NCI-H460 (cell line): ENCODE results near the gene BCO1. TPM values are rescaled to one million over a fixed set of nuclear protein-coding genes. Genes with fewer than 3 reads are reported as not detected.

ENCODE experiments used
- DNase-seq: peaks from one replicate; pipeline ENCODE4 v3.0.0-alpha.2; 2016; ENCODE audit warnings: low read depth; ENCODE audit errors: extremely low read depth
- total RNA-seq: library from RNA; depleted of rRNA; stranded (reverse); fragments of >200 nt; shearing (Covaris generic); gene quantifications from 2 replicates; pipeline ENCODE4 v1.2.3, GENCODE V29; 2014

Gene BCO1
- total RNA-seq, 1 experiment from 2014 or later = not detected

DNA sequence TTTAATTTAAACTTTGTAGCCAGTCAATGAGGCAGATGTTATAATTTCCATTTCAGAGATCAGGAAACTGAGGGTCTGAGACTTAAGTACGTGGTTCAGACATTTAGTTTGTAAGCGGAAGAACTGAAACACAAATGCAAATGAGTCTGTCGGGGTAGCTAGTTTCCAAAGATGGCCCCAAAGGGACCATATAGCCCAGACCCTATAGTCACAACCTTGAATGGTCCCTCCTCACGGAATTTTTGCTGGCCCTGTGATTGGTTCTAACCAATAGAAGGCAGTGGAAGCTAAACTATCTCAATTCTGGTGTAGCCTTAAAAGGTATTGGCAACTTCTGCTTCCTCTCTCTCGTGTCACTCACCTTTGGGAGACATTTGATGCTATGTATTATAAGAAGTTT, 7.5 kb upstream of the BCO1 start:
- DNase-seq = no peak

DNA sequence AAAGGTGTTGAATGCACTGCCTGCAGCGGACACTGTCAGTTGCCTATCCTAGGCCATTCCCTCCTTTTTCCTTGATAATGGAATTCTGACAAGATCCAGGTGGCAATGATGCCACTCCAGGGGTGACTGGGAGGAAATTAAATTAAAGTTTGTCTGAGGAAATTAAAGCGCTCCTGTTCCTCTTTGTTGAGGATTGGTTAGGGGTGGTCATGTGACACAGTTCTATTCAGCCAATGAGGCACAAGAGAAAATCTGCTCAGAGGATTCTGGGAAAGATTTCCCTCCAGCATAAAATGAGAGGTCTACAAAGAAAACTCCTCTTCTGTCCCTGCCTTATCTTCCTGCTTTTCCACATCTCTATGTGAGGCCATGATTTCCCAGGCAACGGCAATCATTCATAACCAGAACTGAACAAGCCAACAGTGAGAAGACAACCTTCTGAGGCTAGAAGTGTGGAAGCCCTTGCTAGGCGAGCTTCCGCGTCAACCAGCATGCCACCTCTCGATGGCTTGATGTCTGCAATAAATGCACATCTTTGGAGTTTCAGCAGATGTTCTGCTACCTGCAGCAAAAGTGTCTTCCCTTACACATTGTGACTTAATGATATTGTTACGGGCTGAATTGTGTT, 5.6 kb upstream of the BCO1 start:
- DNase-seq = no peak

DNA sequence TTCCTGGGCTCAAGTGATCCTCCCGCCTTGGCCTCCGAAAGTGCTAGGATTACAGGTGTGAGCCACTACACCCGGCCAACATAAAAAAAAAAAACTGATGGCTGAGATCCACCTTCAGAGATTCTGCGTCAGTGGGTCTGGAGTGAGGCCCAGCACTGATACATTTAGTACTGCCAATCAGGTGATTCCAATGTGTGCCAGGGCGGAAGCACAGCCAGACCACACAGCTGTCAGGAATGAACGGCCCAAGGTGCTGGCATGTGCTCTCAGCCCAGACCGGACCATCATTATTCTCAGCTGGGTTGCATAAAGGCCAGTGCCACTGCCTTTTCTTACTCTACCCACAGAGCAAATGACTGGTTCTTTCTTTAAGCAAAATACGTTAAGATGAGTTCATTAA, 1.2 kb upstream of the BCO1 start:
- DNase-seq = no peak

DNA sequence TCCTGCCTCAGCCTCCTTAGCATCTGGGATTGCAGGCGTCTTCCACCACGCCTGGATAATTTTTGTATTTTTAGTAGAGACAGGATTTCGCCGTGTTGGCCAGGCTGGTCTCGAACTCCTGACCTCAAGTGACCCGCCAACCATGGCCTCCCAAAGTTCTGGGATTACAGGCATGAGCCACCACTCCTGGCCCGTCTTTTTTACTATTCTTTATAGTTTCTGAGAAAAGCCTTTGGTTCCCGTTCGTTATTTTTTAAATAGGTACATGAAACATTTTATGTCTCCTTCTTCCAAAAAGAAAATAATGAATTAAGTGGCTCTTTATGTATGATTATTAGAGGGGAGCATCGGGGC, 570 bp upstream of the BCO1 start:
- no peak for DNase-seq

DNA sequence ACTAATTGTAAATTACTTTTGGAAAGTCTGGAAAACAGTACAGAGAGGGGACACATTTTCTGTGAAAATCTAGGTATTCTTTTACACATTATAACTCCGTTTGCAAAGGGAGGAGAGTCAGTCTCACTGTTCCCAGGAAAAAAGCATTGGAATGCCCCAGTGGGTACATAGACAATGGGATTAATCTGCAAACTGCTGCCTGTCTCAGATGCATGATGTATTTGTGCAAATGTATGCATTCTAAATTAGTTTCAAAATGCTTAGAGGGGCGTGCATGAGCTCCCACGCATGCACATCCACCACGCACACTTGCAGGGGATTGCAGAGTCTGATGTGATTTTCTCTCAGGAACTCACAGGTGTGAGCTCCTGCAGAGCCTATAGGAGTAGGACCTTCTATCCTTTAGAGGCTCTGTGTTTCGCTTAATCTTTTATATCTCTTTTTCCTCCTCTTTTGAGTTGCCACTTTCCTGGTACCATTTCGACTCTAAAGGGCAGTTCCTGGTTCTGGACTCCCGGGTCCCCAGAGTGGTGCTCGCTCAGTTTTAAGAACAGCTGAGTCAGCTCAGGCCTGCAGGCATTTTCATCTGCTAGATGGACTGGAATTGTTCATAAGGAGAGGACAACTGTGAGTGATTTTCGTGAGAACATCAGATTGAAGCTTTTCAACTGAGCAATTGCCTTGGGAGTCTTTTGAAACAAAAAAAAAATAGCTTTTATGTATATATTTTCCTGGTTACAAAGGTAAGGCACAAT, 1.1 kb downstream of the BCO1 start:
- no peak for DNase-seq

DNA sequence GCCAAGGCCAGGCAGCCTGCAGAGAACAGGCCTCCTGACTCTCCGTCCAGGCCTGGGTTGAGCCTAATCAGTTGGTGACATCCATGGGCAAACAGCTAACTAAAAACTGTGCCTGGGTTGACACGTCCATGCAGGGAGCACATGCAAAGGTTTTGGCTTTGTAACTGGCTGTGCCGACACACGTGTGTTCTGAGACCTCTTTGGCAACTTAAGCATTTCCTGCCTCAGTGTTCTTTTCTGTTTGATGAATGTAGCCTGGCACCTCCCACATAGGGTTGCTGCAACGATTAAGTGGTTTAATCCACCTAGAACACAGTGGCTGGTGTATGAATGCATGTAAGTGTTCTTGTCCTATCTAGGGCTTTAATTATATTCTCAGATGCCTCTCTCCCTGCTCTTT, 3.2 kb downstream of the BCO1 start:
- no peak for DNase-seq

DNA sequence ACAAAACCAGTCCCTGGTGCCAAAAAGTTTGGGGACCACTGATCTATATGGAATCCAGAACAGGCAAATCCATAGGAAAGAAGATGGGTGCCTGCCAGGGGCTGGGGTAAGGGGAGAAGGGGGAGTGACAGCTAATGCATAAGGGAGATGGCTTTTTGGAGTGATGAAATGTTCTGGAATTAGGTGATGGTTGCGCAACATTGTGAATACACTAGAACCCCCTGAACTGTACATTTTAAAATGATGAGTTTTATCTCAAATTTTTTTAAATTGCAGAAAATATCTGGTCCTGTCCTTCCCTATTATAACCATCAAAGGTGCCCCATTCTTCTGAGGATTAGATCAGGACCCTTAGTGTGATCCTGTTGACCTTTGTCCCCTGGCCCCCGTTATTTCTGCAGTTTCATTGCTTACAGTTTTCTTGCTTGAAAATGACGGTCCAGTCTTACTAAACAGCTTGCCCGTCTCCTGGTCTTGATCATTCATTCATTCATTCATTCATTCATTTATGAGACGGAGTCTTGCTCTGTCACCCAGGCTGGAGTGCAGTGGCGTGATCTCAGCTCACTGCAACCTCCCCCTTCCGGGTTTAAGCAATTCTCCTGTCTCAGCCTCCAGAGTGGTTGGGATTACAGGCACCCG, 4.6 kb downstream of the BCO1 start:
- no peak for DNase-seq

DNA sequence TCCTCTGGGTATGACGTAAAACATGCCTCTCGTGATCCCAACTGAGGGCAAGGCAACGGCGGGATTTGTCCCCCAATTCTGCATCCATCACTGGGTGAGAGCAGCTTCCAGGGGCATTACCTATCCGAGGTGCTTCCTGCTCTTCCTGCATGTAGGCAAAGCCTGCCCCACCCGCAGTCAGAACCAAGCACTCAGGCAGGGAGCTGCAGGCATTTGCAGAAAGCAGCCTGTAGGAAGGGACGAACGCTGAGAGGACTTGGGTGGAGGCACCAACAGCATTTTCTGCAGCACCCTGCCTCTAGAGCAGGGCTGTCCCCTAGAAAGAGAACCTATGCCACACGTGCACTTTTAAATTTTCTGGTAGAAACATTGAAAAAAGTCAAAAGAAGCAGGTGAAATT, 5.5 kb downstream of the BCO1 start:
- no peak for DNase-seq

DNA sequence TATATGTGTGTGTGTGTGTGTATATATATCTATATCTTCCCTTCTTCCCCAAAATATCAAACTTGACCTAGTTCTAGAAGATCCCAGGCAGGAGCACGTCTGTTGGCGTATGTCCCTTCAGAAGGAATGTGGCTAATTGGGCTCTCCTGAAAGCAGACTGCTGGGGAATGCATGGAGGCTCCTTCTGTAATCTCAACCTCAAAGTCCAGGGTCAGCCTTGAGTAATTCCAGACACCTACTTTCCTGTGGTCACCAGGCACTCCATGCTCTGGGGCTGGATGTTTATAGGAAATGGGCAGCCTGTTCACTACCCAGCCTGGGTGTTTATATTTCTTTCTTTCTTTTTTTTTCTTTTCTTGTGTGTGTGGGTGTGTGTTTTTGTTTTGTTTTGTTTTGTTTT, 13.4 kb downstream of the BCO1 start:
- no peak for DNase-seq

DNA sequence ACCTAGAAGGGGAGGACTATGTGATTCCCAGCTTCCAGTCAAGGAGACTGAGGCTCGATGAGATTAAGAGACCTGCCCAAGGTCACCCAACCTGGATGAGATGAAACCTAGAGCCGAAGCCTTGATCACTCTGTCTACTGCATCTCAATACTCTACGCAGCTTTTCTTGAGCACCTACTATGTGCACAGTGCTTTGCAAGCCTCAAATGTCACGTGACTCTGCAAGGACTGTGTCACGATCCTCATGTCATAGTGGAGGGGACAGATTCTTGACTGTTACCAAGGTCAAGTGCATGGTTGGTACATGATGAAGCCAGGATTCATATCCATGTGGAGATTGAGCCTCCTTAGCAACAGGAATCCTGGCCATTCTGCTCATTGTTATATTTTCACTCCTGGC, 14.7 kb downstream of the BCO1 start:
- DNase-seq = no peak

DNA sequence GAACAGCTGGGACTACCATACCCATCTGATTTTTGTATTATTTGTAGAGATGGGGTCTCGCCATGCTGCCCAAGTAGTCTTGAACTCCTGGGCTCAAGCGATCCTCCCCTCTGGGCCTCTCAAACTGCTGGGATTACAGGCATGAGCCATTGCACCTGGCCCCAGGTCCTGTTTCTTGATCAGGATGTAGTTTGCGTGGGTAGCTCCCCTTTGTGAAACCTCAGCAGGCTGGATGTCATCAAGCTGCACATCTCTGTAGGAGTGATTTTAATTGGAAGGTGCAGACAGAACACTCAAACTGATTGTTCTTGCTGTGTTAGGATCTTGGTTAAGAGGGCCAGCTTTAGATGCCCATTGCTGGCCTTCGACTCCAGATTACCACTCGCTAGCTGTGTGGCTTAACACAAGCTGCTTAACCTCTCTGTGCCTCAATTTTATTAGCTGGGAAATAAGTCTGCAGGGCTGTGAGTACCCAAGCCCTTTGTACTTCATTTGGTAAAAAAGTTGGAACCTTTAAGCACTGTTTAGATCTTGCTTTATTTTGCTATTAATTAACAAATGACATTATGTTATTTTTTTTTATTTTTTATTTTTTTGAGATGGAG, 16.5 kb downstream of the BCO1 start:
- no peak for DNase-seq

DNA sequence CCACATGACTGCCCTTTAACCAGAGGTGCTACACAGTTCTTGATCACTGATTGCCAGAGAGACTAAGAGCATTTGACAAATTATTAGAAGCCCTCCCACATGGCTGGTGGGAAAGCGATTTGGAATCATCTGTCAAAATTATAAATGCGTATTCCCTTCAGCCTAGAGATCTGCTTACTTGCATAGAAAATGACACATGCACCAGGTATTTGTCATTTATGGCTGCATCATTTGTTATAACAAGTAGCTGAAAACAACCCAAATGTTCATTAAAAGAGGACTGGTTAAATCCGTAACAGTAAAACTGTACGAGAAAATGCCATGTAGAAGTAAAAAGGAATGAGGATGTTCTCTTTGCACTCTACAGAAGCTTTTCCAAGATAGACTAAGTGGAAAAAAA, 21.4 kb downstream of the BCO1 start:
- no peak for DNase-seq

DNA sequence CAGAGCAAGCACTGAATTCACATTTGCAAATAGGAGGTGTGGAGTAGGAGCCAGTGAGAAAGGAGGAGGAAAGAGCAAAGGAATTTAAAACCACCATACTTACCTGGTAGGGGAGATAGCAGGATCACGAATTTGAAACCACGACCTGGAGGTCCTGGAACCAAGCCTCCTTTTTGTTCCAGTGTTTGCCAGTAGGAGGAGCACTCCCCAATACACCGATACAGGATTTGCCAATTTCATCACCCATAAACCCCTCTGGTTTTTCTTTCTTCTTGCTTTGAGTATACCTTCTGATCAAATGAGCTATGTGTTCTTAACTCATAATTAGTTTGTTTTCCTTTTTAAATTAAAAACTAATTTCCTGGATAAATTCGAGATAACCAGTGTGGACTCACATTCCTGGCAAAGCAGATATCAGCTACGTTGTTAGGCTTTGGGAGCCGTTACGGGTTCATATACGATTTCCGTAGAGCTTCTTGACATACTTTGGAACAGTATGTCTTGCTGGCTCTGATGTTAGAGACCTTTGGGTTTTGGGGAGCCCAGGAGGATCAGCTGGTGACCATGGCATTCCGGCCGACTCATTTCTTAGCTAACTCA, 22.7 kb downstream of the BCO1 start:
- peak; percentile 11 for DNase-seq

DNA sequence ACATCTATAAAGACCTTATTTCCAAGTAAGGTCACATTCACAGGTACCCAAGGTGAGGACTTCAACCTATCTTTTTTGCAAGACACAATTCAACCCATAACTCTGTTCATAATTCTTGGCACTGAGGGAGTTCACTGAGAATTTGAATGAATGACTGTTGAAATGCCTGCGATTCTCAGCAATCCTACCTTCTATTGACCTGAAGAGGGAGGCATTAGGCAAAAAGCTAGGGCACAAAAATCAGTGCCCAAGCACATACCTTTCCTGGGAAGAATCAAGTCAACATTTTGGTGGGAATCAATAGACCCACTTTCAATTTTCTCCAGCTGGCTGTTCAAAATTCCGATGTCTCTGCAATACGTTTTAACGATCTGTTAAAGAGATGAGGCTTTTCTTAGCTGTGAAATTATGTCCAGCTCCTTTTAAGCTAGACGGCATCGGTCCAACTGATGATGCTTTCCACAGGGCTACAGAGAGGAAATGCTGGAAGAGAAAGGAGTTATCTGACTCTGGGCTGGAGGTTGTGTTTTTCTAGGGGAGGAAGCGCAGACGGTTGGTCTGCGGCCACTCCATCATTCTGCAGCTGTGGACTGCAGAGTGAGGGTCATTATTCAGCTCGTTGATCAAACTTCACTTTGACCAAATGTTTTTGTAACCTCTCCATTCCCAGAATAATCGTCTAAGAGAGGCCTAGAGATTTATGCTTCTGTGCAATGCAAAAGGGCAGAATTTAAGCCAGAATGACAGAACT, 25.2 kb downstream of the BCO1 start:
- no peak for DNase-seq

DNA sequence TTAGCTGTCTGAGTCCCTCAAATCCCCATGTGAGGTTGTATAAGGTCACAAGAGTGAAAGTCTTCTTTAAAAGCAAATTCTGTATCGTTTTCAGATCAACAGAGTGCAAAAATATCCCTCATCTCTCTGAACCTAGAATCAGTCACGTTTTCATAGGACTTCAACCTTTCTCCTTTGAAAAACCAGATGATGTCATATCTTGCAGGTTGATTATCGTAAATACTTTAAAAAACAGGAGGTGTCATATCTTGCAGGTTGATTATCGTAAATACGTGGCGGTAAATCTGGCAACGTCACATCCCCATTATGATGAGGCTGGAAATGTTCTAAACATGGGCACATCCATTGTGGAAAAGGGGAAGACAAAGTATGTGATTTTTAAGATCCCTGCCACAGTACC, 25.9 kb downstream of the BCO1 start:
- no peak for DNase-seq

DNA sequence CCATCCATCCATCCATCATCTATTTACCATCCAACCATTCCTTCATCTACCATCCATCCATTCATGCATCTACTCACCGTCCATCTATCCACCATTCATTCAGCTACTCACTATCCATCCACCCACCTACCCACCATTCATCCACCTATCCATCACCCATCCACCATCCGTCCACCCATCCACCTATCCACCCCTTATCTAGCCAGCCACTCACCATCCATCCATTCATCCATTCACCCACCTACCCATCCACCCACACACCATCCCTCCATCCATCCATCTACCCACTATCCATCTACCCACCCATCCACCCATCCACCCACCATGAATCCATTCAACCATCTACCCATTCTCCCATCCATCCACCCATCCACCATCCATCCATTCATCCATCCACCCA, 26.6 kb downstream of the BCO1 start:
- no peak for DNase-seq

DNA sequence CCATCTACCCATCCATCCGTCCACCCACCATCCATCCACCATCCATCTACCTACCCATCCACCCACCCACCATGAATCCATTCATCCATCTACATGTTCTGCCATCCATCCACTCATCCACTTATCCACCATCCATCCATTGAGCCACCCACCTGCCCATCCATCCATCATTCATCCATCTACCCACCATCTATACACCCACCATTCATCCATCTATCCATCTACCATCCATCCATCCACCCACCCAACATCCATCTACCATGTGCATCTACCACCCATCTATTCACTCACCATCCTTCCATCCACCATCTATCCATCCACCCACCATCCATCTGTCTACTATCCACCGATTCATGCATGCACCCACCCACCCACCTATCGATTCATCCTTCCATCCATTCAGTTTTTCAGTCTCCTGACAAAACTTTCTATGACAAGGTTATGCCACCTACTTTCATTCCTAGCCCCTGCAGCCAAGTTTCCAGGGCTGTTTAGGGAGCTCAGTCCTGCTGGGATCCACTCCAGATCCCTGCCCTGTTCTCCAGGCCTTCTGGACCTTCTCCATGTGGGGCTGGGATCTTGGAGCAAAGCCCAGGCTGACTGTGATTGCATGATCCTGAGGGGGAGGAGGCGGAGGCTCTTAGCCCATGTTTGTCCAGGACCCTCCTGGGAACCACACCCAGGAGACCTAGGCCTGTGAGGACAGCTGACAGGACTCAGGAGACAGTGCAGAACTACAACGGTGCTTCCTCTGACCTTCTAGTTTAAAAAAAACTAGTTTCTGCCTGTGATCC, 27.4 kb downstream of the BCO1 start:
- DNase-seq = no peak

DNA sequence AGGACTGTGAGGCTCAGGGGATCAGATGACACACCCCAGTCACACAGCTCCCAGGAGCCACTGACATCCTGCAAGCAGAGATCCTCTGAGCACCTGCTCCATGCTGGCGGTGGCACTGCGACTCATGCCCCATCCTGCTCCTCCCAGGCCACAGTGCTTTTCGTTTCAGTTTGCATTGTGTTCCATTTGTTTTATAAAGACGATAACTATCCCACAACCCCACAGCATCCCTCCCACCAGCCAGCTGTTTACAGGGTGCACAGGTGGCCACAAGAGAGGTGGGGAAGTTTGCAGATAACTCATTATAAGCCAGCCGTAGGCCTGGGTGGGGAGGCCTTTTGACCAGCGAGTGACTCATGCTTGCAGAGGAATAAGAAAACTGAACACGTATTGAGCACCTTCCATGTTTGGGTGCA, 28.2 kb downstream of the BCO1 start:
- no peak for DNase-seq

DNA sequence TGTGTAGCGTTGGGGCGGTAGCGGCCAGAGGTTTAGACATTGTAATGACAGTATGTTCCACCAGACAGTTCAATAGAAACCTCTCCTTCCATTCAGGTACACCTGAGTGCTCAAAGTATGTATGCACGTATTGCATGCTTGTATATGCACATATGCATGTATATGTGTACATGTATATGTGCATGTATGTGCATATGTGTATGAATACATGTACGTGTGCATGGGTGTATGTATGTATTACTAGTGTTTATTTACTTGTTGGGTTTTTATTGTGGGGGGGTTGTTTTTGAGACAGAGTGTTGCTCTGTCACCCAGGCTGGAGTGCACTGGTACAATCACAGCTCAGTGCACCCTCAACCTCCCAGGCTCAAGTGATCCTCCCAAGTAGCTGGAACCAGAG, 30.0 kb downstream of the BCO1 start:
- no peak for DNase-seq
